Stimulated activated CD4-positive, alpha-beta T cell treated with anti-CD3 and anti-CD28 coated beads, Interleukin-2, amount 100 ng/mL, for 4 hours (primary cell): ENCODE data around the gene MED17.

Experiments used
- DNase-seq: peaks from one replicate; pipeline ENCODE4 v3.0.0-alpha.2; 2020; ENCODE audit warnings: low read depth

MED17 gene

GRCh38 chr11:93817426-93818348, 33.6 kb downstream of the MED17 start:
- DNase-seq: no peak

- DNase-seq: no peak
Measured at GRCh38 chr11:93819966-93820695, 36.0 kb downstream of the MED17 start.

GRCh38 chr11:93820847-93821246, 36.8 kb downstream of the MED17 start:
- DNase-seq: no peak

GRCh38 chr11:93821617-93822016, 37.5 kb downstream of the MED17 start:
- no peak for DNase-seq

GRCh38 chr11:93822359-93822758, 38.3 kb downstream of the MED17 start:
- no peak for DNase-seq

- DNase-seq: no peak
Measured at GRCh38 chr11:93823210-93823609, 39.1 kb downstream of the MED17 start.

- DNase-seq: no peak
Measured at GRCh38 chr11:93827363-93827762, 43.3 kb downstream of the MED17 start.

- DNase-seq: no peak
Measured at GRCh38 chr11:93829598-93829997, 45.5 kb downstream of the MED17 start.

GRCh38 chr11:93831343-93832127, 47.5 kb downstream of the MED17 start:
- DNase-seq: no peak

GRCh38 chr11:93832780-93833179, 48.7 kb downstream of the MED17 start:
- no peak for DNase-seq

GRCh38 chr11:93838967-93839366, 54.9 kb downstream of the MED17 start:
- no peak for DNase-seq

- DNase-seq: no peak
Measured at GRCh38 chr11:93840180-93840579, 56.1 kb downstream of the MED17 start.

GRCh38 chr11:93840981-93841380, 56.9 kb downstream of the MED17 start:
- DNase-seq: no peak

GRCh38 chr11:93841446-93841845, 57.4 kb downstream of the MED17 start:
- DNase-seq: no peak

GRCh38 chr11:93842034-93842433, 58.0 kb downstream of the MED17 start:
- DNase-seq: no peak

- DNase-seq: no peak
Measured at GRCh38 chr11:93842461-93842860, 58.4 kb downstream of the MED17 start.

GRCh38 chr11:93843906-93844305, 59.8 kb downstream of the MED17 start:
- DNase-seq: no peak

GRCh38 chr11:93844568-93844967, 60.5 kb downstream of the MED17 start:
- no peak for DNase-seq

GRCh38 chr11:93845181-93846092, 61.4 kb downstream of the MED17 start:
- DNase-seq: no peak

GRCh38 chr11:93846411-93846810, 62.3 kb downstream of the MED17 start:
- no peak for DNase-seq

- DNase-seq: no peak
Measured at GRCh38 chr11:93849201-93849600, 65.1 kb downstream of the MED17 start.
